Measurements from ENCODE around the gene MAPKAPK2.

DNA sequence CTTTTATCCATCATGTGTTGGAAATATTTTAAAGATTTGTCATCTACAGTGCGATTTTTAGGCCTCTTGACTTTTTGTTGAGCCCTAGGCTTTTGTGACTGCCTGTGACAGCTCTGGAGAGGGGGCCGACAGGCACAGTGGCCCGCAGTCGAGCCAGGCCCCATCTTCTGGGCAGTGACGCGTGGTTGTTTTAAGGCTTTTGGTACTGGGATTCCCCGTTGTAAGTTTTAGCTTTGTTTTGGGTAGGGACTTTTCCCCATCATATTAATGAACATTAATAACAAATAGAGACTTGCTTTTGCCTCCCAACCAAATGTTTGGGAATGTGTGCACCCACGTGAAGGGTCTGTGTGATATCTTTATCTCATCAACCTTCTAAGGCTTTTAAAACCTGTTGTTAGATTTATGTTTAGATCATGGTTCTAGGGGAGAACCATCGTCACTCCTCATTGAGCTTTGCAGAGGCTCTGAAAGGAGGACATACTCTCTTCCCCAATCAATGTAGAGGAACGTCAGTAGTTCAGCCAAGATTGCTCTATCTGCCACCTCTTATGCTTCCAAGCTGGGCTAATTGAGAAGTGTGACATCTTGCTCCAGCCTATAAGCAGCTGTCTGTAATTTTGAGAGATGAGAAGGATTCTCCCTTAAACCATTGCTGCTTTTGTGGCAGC lies 34.6 kb downstream of the MAPKAPK2 start:
- TF ChIP-seq, protein P1, sequence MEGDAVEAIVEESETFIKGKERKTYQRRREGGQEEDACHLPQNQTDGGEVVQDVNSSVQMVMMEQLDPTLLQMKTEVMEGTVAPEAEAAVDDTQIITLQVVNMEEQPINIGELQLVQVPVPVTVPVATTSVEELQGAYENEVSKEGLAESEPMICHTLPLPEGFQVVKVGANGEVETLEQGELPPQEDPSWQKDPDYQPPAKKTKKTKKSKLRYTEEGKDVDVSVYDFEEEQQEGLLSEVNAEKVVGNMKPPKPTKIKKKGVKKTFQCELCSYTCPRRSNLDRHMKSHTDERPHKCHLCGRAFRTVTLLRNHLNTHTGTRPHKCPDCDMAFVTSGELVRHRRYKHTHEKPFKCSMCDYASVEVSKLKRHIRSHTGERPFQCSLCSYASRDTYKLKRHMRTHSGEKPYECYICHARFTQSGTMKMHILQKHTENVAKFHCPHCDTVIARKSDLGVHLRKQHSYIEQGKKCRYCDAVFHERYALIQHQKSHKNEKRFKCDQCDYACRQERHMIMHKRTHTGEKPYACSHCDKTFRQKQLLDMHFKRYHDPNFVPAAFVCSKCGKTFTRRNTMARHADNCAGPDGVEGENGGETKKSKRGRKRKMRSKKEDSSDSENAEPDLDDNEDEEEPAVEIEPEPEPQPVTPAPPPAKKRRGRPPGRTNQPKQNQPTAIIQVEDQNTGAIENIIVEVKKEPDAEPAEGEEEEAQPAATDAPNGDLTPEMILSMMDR (IDR thresholded peaks at IDR 0.05), result no peak
- no peak for TF ChIP-seq EZH2 (IDR thresholded peaks at IDR 0.05; ENCODE audit: borderline replicate concordance, insufficient read depth, low read depth, low read length, poor library complexity, severe bottlenecking)
